IPS-18a (cell line): ENCODE data around the gene APCDD1L.

Source experiments
- H3K27ac ChIP-seq: one replicate; pipeline ENCODE4 v1.5.1; 2013; ENCODE audit warnings: low read length
- H3K27me3 ChIP-seq: one replicate; pipeline ENCODE4 v1.6.1; 2013; ENCODE audit warnings: mild to moderate bottlenecking, low read length; ENCODE audit not compliant: control insufficient read depth, insufficient read depth
- H3K36me3 ChIP-seq: one replicate; pipeline ENCODE4 v1.6.1; 2013; ENCODE audit warnings: low read depth, low read length; ENCODE audit not compliant: control insufficient read depth
- H3K4me1 ChIP-seq: one replicate; pipeline ENCODE4 v1.6.1; 2013; ENCODE audit warnings: low read depth, low read length; ENCODE audit not compliant: control insufficient read depth
- H3K4me3 ChIP-seq: one replicate; pipeline ENCODE4 v1.5.1; 2013; ENCODE audit warnings: low read length
- H3K9ac ChIP-seq: one replicate; pipeline ENCODE4 v1.6.1; 2013; ENCODE audit warnings: mild to moderate bottlenecking, low read length, moderate library complexity
- H3K9me3 ChIP-seq: one replicate; pipeline ENCODE4 v1.6.1; 2013; ENCODE audit warnings: low read depth, low read length; ENCODE audit not compliant: control insufficient read depth

Gene APCDD1L

GRCh38 chr20:58551631-58552030 lies 36.4 kb upstream of the APCDD1L start:
- H3K4me1 ChIP-seq = no peaks in the 10 kb centered on the region
- H3K4me3 ChIP-seq = no peak overlapping the region
- no peaks in the 10 kb centered on the region for H3K27me3 ChIP-seq
- no peaks in the 10 kb centered on the region for H3K9me3 ChIP-seq
- H3K27ac ChIP-seq = no peak overlapping the region
- no peaks in the 10 kb centered on the region for H3K36me3 ChIP-seq
- H3K9ac ChIP-seq = no peak overlapping the region

GRCh38 chr20:58550275-58551059 lies 35.3 kb upstream of the APCDD1L start:
- no peak overlapping the region for H3K27ac ChIP-seq
- H3K9me3 ChIP-seq = no peaks in the 10 kb centered on the region
- no peaks in the 10 kb centered on the region for H3K36me3 ChIP-seq
- no peaks in the 10 kb centered on the region for H3K27me3 ChIP-seq
- no peak overlapping the region for H3K4me3 ChIP-seq
- no peaks in the 10 kb centered on the region for H3K4me1 ChIP-seq
- no peak overlapping the region for H3K9ac ChIP-seq

GRCh38 chr20:58549231-58550209 lies 34.3 kb upstream of the APCDD1L start:
- Histone ChIP-seq H3K36me3 (no peaks in the 10 kb centered on the region), H3K9ac (no peak overlapping the region), H3K4me3 (no peak overlapping the region), H3K27me3 (no peaks in the 10 kb centered on the region), H3K4me1 (no peaks in the 10 kb centered on the region), H3K27ac (no peak overlapping the region), H3K9me3 (no peaks in the 10 kb centered on the region)

GRCh38 chr20:58547623-58548475 lies 32.6 kb upstream of the APCDD1L start:
- Histone ChIP-seq H3K4me1 (no peaks in the 10 kb centered on the region), H3K9me3 (no peaks in the 10 kb centered on the region), H3K27me3 (no peaks in the 10 kb centered on the region), H3K36me3 (no peaks in the 10 kb centered on the region), H3K27ac (no peak overlapping the region), H3K9ac (no peak overlapping the region), H3K4me3 (no peak overlapping the region)

GRCh38 chr20:58546756-58547622 lies 31.8 kb upstream of the APCDD1L start:
- Histone ChIP-seq H3K9ac (no peak overlapping the region), H3K4me3 (no peak overlapping the region), H3K27me3 (no peaks in the 10 kb centered on the region), H3K36me3 (no peaks in the 10 kb centered on the region), H3K27ac (no peak overlapping the region), H3K4me1 (no peaks in the 10 kb centered on the region), H3K9me3 (no peaks in the 10 kb centered on the region)

GRCh38 chr20:58546416-58546711 lies 31.2 kb upstream of the APCDD1L start:
- Histone ChIP-seq H3K36me3 (no peaks in the 10 kb centered on the region), H3K9ac (no peak overlapping the region), H3K27ac (no peak overlapping the region), H3K9me3 (no peaks in the 10 kb centered on the region), H3K4me3 (no peak overlapping the region), H3K27me3 (no peaks in the 10 kb centered on the region), H3K4me1 (no peaks in the 10 kb centered on the region)

GRCh38 chr20:58545565-58546415 lies 30.6 kb upstream of the APCDD1L start:
- Histone ChIP-seq H3K36me3 (no peaks in the 10 kb centered on the region), H3K9ac (no peak overlapping the region), H3K9me3 (no peaks in the 10 kb centered on the region), H3K4me1 (no peaks in the 10 kb centered on the region), H3K4me3 (no peak overlapping the region), H3K27ac (no peak overlapping the region), H3K27me3 (no peaks in the 10 kb centered on the region)

GRCh38 chr20:58544891-58545290 lies 29.7 kb upstream of the APCDD1L start:
- no peaks in the 10 kb centered on the region for H3K36me3 ChIP-seq
- no peak overlapping the region for H3K4me3 ChIP-seq
- no peaks in the 10 kb centered on the region for H3K27me3 ChIP-seq
- no peak overlapping the region for H3K9ac ChIP-seq
- no peak overlapping the region for H3K27ac ChIP-seq
- H3K9me3 ChIP-seq = no peaks in the 10 kb centered on the region
- no peaks in the 10 kb centered on the region for H3K4me1 ChIP-seq

- no peak overlapping the region for H3K9ac ChIP-seq
- no peak overlapping the region for H3K4me3 ChIP-seq
- H3K36me3 ChIP-seq = no peaks in the 10 kb centered on the region
- no peak overlapping the region for H3K27ac ChIP-seq
- no peaks in the 10 kb centered on the region for H3K9me3 ChIP-seq
- no peaks in the 10 kb centered on the region for H3K27me3 ChIP-seq
- H3K4me1 ChIP-seq = no peaks in the 10 kb centered on the region
Measured at GRCh38 chr20:58544286-58544685, 29.1 kb upstream of the APCDD1L start.

- no peak overlapping the region for H3K4me3 ChIP-seq
- no peaks in the 10 kb centered on the region for H3K9me3 ChIP-seq
- no peaks in the 10 kb centered on the region for H3K36me3 ChIP-seq
- H3K4me1 ChIP-seq = no peaks in the 10 kb centered on the region
- no peaks in the 10 kb centered on the region for H3K27me3 ChIP-seq
- no peak overlapping the region for H3K27ac ChIP-seq
- H3K9ac ChIP-seq = no peak overlapping the region
Measured at GRCh38 chr20:58543274-58543673, 28.1 kb upstream of the APCDD1L start.
